GM21737 (cell line): ENCODE results near the gene WDR70.
"Not testable (repeated sequence)": the region's sequence is repeated elsewhere in the genome, so short reads cannot be mapped to it uniquely, and the experiment has no call there.

Source experiments
- ATAC-seq: cut with Tn5 transposase; IDR thresholded peaks from one replicate; pipeline ENCODE4 v1.9.1; 2021; ENCODE audit warnings: mild to moderate bottlenecking, moderate library complexity; ENCODE audit not compliant: unreplicated experiment

WDR70 gene

GRCh38 chr5:37568018-37568753, 189.1 kb downstream of the WDR70 start:
- no peak for ATAC-seq

DNA sequence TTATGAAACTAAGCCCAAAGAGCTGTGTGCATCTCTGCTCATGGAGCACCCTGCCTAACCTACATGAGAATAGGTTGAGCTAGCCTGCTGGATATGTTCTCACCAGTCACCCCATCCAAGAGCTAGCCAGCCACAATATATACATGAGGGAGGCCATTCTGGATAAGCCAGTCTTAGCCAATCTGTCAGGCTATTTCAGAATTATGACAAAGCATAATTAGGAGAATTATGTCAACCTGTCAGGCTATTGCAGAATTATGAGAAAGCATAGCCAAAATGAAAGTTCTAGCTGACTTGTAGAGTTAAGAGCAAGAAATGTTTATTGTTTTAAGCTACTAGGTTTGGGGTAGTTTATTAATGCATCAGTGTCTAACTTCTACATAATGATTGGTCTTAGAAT, 189.8 kb downstream of the WDR70 start:
- no peak for ATAC-seq

- no peak for ATAC-seq
Observed at GRCh38 chr5:37569466-37569865, 190.3 kb downstream of the WDR70 start.

GRCh38 chr5:37570597-37570996, 191.5 kb downstream of the WDR70 start:
- ATAC-seq = no peak

GRCh38 chr5:37571985-37572384, 192.9 kb downstream of the WDR70 start:
- ATAC-seq = no peak

- ATAC-seq = no peak
Observed at GRCh38 chr5:37575541-37576489, 196.7 kb downstream of the WDR70 start.

- no peak for ATAC-seq
Observed at GRCh38 chr5:37576552-37576951, 197.4 kb downstream of the WDR70 start.

DNA sequence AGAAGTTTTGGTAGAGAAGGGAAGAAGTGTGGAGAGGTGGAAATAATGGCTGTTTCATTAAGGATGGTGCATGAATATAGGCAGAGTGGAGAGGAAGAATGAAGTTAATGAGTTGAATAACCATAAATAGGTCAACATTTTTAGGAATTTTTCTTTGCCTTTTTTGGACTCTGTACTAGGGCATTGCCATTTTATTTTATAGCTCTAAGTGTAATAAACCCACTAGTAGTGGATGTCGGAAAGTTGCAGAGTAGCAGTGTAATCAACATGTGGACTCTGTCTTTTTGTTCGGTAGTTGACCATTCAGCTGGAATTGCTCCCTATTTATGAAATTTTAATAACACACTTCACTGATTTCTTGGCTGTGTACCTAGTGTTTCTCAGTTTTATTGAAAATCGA, 199.1 kb downstream of the WDR70 start:
- no peak for ATAC-seq

- ATAC-seq = no peak
Observed at GRCh38 chr5:37580106-37580505, 201.0 kb downstream of the WDR70 start.

- ATAC-seq = no peak
Observed at GRCh38 chr5:37582202-37582601, 203.1 kb downstream of the WDR70 start.

DNA sequence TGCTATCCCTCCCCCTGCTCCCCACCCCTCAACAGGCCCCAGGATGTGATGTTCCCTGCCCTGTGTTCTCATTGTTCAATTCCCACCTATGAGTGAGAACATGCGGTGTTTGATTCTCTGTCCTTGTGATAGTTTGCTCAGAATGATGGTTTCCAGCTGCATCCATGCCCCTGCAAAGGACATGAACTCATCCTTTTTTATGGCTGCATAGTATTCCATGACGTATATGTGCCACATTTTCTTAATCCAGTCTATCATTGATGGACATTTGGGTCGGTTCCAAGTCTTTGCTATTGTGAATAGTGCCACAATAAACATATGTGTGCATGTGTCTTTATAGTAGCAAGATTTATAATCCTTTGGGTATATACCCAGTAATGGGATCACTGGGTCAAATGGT, 214.2 kb downstream of the WDR70 start:
- not testable (repeated sequence) for ATAC-seq

- ATAC-seq = not testable (repeated sequence)
Observed at GRCh38 chr5:37594864-37595263, 215.7 kb downstream of the WDR70 start.

DNA sequence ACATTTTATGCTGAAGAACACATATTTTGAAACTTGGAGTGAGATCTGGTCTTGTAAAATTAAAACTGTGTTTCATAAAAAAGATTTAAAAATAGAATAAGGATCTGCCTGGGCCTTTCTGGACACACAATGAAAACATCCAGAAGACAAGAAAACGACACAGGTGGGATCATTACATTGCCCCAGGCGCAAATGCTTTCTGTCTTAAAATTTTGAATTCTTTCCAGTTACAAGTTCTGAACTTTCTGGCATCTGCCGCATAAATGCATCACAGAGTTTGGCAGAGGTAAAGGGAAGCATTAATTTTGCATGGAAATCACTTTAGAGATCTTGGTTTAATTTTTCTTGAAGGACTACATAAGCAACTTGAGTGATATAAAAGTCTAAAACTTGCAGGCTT, 219.6 kb downstream of the WDR70 start:
- no peak for ATAC-seq

- ATAC-seq = no peak
Observed at GRCh38 chr5:37601163-37601562, 222.0 kb downstream of the WDR70 start.

GRCh38 chr5:37603072-37603471, 224.0 kb downstream of the WDR70 start:
- ATAC-seq = no peak

GRCh38 chr5:37604290-37604689, 225.2 kb downstream of the WDR70 start:
- ATAC-seq = no peak

GRCh38 chr5:37606148-37606547, 227.0 kb downstream of the WDR70 start:
- no peak for ATAC-seq

GRCh38 chr5:37606632-37607248, 227.6 kb downstream of the WDR70 start:
- no peak for ATAC-seq

DNA sequence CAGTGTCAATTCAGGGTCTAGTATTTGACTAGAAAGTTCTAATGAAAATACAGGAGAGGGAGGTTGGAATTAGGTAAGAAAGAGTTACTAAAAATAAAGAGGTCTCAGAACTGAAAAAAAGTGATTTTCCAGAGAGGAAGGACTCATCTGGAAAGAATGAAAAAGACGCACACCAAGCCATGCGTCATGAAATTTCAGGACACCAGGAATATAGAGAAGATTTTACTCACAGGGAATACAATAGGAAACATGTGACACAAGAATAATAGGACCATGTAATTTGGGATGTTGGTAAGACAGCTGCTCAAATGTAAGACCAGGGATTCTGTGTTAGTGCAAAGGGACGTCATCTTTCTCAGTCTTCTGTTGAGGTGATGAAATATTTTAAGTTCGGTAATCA, 236.1 kb downstream of the WDR70 start:
- no peak for ATAC-seq

DNA sequence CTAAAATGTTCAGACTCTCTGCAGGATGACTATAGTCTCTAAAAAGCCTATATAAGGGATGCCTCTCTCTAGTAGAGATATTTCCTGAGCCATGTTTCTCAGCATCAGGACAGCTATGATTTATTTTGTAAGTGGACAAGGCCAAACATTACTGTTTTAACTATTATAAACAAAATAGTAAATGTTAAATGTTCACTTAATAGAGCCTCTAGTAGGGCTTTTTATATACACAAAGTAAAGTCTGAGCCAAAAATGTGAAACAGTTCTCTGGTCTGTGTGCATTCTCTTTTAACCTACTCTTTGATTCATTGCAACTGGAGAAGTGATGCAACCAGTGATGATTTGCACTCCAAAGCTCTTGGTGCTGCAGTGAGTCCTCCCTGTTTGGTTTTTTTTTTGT, 240.2 kb downstream of the WDR70 start:
- no peak for ATAC-seq

- not testable (repeated sequence) for ATAC-seq
Observed at GRCh38 chr5:37622354-37622753, 243.2 kb downstream of the WDR70 start.

DNA sequence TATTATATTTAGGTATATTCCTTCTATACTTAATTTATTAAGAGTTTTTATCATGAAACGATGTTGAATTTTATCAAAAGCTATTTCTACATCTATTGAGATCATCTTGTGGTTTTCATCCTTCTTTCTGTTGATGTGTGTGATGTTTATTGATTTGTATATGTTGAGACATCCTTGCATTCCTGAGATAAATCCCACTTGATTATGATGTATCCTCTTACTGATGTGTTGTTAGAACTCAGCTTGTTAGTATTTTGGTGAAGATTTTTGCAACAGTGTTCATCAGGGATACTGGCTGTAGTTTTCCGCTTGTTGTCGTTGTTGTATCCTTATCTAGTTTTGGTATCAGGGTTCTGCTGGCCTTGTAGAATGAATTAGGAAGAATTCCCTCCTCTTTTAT, 247.1 kb downstream of the WDR70 start:
- no peak for ATAC-seq
